HG03558 (cell line): ENCODE measurements around the gene STXBP6.

Experiments
- ATAC-seq: cut with Tn5 transposase; IDR thresholded peaks from one replicate; pipeline ENCODE4 v1.9.1; 2021; ENCODE audit warnings: moderate number of reproducible peaks; ENCODE audit not compliant: unreplicated experiment; ENCODE audit errors: extremely low read depth

STXBP6 gene

GRCh38 chr14:25049568-25050268 is at the start of gene STXBP6:
Gene STXBP6, minus strand, starts transcription at chr14:25050147. Its CDS starts 75,329 bp downstream, at chr14:24974818.
- no peak for ATAC-seq

GRCh38 chr14:25097120-25097519 is 47.2 kb upstream of the STXBP6 start:
- ATAC-seq = no peak

GRCh38 chr14:25095736-25096437 is 45.9 kb upstream of the STXBP6 start:
- ATAC-seq = no peak

GRCh38 chr14:25094171-25094907 is 44.4 kb upstream of the STXBP6 start:
- ATAC-seq = no peak

DNA sequence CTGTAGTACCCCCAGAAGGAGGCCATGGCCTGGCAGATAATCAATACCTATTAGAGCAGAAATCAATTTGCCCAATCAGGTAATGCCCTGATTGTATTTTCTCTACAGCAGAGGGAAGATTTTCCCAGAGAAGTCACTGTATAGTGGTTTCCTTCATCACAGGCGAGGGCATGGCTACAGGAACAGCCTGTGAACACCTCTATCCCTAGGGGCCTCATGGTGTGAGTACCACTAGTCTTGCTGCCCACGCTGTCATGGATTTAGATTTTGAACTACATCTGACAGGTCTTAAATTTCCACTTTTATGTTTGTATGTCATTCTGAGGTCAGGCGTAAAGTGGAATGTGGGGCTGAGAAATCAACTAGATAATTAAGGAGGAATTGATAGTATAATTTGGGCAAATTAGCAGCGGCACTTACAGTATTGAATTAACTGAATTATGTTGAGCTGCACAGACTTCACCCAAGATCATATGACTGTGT is 42.4 kb upstream of the STXBP6 start:
- no peak for ATAC-seq

GRCh38 chr14:25090716-25091454 is 40.9 kb upstream of the STXBP6 start:
- no peak for ATAC-seq

DNA sequence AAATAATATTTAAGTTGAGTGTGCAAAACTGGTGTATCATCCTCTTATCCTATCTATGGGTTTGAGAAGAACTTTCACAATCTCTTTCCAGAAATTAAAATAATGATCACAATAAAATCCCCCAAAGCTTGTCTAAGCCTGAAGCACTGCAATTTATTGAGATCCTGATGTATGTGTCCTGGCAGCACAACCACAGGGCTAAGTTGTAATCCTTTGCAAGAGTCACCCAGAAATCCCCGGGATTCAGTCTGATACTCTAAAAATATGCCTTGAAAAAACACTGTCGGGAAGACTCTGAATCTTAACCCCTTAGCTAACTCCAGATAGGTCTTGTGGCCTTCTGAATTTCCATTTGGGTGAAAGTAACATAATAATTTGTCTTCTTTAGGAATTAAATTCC is 40.3 kb upstream of the STXBP6 start:
- ATAC-seq = no peak

DNA sequence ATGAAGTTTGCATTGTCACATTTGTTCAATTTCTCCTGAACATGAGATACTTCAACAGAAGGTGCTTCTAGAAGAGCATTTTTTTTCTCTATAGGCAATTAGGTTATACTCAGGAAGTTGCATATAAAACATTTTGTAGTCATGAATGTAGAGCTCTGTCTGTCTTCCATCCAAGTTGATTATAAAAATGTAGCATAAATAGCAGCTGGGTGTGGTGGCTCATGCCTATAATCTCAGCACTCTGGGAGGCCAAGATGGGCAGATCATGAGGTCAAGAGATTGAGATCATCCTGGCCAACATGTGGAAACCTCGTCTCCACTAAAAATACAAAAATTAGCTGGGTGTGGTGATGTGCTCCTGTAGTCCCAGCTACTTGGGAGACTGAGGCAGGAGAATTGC is 39.5 kb upstream of the STXBP6 start:
- no peak for ATAC-seq

- no peak for ATAC-seq
These were observed 37.0 kb upstream of the STXBP6 start for GRCh38 chr14:25086821-25087396.

DNA sequence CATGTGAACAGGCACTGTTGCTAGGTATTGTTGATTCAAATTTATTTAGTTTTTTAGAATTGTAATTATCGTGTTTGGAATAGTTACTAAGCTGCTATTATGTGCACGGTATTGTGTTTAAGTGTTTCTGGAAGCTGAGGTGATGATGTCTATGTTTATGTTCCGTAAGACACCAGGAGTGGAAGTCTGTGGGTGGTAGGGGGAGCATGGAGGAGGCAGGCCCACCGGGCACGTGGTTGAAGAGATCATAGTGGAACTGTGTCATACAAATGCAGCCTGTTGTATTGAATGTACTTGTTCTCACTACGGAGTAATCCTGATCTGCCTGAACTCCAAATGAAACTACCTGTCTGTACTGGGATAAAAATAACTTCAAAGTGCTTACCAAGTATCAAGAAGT is 36.1 kb upstream of the STXBP6 start:
- ATAC-seq = no peak

DNA sequence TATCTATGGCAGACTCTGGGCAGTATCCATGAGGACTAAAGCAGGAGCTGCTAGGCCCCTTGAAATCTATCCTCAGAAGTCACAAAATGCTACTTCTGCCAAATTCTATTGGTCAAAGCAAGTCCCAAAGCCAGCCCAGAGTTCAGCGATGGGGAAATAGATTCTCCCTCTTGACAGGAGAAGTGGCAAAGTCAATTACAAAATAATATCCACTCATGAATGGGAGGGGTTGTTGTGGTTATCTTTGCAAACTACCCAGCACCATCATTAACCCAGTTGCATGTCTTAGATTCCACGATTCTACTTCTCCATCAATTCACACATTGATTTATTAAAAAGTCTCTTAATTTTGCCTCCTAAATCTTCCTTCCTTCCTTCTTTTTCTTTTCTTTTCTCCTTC is 30.7 kb upstream of the STXBP6 start:
- ATAC-seq = no peak

DNA sequence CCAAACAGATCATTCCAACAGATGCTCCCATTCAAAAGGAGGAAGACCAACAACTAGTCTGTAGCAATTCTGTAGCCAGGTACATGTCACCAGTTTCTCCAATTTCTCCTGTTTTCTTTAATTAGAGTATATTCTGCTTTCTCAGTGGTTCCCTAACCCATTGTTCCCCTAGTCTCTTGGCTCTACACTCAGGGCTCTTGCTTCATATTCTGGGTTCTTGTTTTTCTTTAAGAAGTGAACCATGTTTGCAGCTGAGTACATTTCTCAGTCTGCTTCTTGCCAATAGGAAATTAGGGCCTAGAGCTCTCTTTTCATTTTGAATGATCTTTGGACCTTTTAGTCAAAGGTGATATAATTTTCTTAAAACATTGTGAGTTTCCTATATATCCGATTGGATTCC is 29.4 kb upstream of the STXBP6 start:
- ATAC-seq = no peak

GRCh38 chr14:25074099-25074685 is 24.2 kb upstream of the STXBP6 start:
- ATAC-seq = no peak

GRCh38 chr14:25069879-25070278 is 19.9 kb upstream of the STXBP6 start:
- no peak for ATAC-seq

- no peak for ATAC-seq
These were observed 17.7 kb upstream of the STXBP6 start for GRCh38 chr14:25067600-25067999.

- ATAC-seq = no peak
These were observed 12.0 kb upstream of the STXBP6 start for GRCh38 chr14:25062022-25062321.

DNA sequence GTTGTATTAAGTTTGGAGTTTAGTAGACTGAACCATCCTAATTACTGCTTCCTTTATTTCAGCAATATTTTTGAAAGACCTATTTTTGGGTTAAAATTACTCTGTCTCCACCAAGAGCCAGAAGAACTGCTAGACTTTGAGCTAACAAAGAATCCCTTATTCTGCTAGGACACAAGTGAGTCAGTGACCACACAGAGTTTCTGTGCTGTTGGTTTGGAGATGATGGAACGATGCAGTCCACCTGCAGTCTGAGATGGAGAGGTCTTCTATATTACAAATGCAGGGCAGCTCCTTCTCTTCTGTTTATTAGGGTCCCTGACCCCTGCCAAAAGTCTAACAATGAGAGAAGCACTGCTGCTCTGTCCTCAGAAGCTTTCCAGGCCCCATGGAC is 6.7 kb upstream of the STXBP6 start:
- no peak for ATAC-seq

DNA sequence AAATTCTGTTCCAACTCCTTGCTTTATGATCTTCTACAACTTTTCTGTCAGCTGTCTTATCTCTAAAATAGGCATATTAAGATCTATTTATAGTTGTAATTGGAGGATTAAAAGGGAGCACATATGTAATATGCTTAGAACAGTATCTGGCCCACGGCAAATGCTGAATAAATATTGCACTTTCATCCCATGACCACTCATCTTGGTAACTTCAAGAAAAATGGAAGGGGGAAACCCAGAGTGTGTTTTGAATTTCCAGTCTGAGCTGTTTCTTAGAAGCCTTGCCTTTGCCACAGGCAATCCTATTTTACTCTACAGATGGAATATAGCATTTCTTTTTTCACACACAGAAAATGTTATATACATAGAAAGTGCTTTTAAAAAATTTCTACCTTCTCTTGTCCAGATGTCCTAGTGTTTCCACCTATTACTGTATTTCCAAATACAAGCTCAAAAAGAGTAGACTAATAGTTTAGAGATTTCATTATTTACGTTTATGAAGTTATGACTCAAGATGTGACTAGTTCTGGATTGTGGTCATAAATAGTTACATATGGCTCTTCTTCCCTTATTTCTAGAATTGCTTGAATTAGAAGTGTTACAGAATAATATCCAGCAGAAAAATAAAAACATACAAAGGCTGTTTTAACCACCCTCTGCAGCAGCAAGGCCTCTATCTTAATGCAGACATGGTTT is 6.2 kb upstream of the STXBP6 start:
- ATAC-seq = no peak

DNA sequence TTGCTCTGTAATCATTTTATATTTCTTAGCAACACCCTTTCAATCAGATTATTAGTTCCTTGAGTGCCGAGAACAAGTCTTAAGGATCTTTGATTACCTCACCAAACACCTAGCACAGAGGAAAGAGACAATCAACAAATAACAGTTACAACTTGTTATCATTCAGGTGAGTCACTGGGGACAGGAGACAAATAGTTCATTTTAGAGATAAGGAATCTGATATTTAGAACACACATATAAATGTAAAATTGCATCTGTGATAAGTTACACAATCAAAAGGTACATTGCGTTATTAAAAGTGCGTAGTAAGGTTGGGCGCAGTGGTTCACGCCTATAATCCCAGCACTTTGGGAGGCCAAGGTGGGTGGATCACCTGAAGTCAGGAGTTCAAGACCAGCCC is 5.1 kb upstream of the STXBP6 start:
- ATAC-seq = no peak
